GM19324 (cell line): Measurements from ENCODE around the gene RSPO4.
"Not testable (repeated sequence)": the region's sequence is repeated elsewhere in the genome, so short reads cannot be mapped to it uniquely, and the experiment has no call there.

Experiments used
- ATAC-seq: cut with Tn5 transposase; IDR thresholded peaks from one replicate; pipeline ENCODE4 v1.9.1; 2021; ENCODE audit warnings: mild to moderate bottlenecking, moderate library complexity; ENCODE audit not compliant: unreplicated experiment, low FRiP score

RSPO4 gene

GRCh38 chr20:1001911-1002681, at the start of gene RSPO4:
RSPO4 (minus strand) TSS chr20:1002311; CDS start chr20:1002164, 147 bp downstream.
- no peak for ATAC-seq

GRCh38 chr20:1050440-1050839, 48.3 kb upstream of the RSPO4 start:
- no peak for ATAC-seq

- no peak for ATAC-seq
Measured at GRCh38 chr20:1045860-1046418, 43.8 kb upstream of the RSPO4 start.

GRCh38 chr20:1041845-1042390, 39.8 kb upstream of the RSPO4 start:
- ATAC-seq: no peak

- no peak for ATAC-seq
Measured at GRCh38 chr20:1038205-1038604, 36.1 kb upstream of the RSPO4 start.

GRCh38 chr20:1037039-1037438, 34.9 kb upstream of the RSPO4 start:
- no peak for ATAC-seq

DNA sequence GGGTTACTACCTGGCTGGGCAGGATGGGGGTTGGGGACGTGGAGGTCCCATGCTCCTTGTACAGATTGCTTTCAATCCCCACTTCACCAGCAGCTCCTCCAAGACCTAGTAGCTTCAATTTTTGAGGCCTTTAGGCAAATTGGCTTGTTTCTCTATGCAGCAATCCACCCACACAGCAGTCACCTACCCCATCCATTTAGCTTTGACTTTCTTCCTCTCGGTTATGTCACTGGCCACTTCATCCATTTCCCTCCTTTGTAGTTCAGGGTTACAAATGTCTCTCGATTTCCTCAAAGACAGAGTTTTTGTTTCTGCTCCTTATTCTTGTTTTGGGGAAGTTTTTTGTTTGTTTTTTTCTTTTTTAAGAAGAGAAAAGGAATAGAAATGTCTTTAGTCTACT, 33.4 kb upstream of the RSPO4 start:
- no peak for ATAC-seq

DNA sequence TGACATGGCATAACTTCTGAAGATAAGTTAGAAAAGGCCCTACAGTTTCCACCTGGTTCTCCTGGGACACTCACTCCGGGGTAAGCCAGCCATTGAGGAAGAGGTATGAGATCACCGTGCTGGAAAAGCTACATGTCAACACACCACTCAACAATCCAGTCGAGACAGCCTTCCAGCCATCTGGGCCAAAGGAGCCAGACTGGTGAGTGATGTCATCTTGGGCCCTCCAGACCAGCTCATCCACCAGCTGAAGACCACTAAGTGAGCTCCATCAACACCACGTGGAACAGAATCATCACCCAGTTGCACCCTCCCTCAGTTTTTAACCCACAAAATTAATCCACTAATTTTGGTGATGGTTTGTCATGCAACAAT, 32.3 kb upstream of the RSPO4 start:
- no peak for ATAC-seq

DNA sequence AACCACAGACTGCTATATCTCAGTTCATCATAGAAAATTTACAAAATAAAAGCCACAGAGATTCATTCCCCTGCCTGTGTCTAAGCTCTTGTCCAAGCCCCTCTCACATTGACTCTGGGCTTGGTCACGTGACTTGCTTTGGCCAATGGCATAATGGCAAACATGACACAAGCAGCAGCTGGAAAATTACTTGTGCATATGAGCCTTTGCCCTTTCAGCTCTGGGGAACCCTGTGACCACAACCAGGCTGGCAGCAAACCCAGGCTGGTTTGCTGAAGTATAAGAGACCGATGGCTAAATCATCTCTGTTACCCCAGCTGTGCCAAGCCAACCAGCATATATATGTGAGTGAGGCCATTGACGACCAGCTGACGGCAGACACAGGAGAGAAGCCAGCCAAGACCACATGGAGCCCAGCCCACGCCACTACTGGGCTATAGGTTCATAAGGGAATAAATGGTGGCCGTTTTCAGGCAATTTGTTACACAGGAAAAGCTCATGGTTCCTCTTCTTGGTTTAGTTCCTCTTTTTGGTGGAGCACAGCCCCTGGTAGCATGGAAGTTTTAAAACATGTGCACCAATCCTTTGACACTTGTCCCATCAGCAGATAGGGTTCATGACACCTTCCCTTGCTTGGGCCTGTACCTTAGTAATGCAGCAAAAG, 31.8 kb upstream of the RSPO4 start:
- ATAC-seq: no peak

GRCh38 chr20:1029980-1030379, 27.9 kb upstream of the RSPO4 start:
- no peak for ATAC-seq

DNA sequence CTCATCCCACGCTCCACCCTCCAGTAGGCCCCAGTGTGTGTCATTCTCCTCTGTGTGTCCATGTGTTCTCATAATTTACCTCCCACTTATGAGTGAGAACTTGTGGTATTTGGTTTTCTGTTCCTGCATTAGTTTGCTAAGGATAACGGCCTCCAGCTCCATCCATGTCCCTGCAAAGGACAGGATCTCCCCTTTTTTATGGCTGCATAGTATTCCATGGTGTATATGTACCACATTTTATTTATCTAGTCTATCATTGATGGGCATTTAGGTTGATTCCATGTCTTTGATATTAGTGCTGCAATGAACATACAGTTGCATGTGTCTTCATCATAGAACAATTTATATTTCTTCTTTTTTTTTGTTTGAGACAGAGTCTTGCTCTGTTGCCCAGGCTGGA, 24.1 kb upstream of the RSPO4 start:
- not testable (repeated sequence) for ATAC-seq

- no peak for ATAC-seq
Measured at GRCh38 chr20:1022871-1023270, 20.8 kb upstream of the RSPO4 start.

DNA sequence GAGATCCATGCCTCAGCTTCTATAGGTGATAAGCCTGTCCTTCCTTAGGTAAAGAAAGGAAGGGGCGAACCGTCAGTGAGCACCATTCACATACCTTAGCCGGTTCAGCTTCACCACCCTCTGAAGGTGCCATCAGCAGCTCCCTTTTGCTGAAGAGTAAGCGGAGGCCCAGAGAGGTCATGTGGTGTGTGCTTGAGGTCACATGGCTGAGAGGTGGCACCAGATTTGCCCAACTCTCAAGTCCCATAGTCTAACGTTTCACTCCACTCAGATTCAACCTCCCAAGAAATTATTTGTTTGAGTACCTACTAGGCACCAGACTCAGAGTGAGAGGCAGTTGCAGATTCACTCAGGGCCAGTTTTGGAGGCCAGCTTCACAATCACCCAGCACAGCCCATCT, 18.5 kb upstream of the RSPO4 start:
- no peak for ATAC-seq

- no peak for ATAC-seq
Measured at GRCh38 chr20:1019344-1019743, 17.2 kb upstream of the RSPO4 start.

GRCh38 chr20:1017677-1018076, 15.6 kb upstream of the RSPO4 start:
- no peak for ATAC-seq

- no peak for ATAC-seq
Measured at GRCh38 chr20:1015181-1015580, 13.1 kb upstream of the RSPO4 start.

GRCh38 chr20:1014471-1014870, 12.4 kb upstream of the RSPO4 start:
- no peak for ATAC-seq

DNA sequence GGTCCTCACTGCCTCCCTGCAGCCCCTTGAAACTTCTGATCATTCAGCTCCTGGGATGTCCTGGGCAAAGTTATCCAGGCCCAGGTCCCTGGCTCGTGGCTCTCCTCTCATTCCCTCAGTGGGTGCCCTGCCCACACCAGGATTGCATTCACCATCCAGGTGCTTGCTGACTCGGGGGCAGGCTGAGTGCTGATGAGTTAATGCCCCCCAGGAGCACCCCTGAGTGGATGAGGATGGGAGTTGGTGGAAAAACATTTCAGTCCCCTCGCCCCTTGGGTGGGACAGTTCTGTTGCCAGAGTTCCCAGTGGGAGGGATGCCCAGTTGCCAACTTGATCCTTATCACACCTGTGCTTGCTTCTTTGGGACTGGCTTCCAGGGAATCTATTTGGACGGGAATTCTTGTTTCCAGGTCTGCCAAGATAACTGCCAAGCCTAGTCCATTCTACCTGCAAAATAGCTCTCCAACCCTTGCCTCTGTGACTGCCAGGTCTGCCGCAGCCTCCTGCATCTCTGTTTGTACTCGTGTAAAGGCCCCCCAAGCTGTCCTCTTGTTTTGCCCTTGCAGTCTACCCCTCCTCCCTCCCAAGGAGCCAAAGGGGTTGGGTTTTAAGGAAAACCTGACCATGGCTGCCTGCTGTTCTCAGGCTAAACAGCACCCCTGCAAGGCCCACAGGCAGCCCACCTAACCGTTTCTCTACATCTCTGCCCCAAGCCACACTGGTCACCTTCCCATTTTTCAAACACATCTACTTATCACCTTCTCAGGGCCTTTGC, 11.6 kb upstream of the RSPO4 start:
- no peak for ATAC-seq

DNA sequence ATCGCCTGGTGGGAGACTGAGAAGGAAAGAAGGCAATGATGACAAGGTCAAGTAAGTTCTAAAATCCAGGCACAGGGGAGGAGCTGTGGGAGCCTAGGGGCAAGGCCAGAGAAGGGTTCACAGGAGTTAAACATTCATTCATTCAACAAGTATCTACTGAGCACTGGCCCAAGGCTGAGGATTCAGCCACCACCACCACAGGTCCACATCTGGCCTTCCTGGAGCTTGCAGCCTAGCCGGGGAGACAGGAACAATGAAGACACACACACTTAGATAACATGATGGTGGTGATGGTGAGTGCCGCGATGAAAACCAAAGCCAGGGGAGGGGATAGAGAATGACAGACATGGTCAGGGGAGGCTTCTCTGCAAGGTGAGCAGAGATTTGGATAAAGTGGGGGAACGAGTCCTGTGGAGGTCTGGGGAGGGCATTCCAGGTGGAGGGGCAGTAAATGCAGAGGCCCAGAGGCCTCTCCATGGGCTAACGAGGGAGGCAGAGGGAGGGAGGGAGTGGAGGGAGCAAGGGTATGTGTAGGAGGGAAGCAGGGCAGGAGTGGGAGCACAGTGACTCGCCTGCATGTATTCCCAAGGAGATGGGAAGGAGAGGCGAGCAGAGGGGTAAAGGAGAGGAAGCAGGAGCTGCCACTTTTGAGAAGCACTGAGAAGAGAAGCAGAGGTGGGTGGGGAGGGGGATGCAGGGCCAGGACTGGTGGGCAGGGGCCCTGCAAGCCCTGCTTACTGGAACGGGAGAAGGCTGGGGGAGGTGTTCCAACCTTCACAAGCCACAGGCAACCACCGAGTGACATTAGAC, 10.5 kb upstream of the RSPO4 start:
- no peak for ATAC-seq

- no peak for ATAC-seq
Measured at GRCh38 chr20:1010659-1011058, 8.5 kb upstream of the RSPO4 start.
